Measurements from ENCODE around the gene JAGN1.
A peak's percentile ranks its signal among the peaks of the same experiment; 100 is the strongest.
"Not testable (repeated sequence)": the region's sequence is repeated elsewhere in the genome, so short reads cannot be mapped to it uniquely, and the experiment has no call there.

The JAGN1 gene

GRCh38 chr3:9867106-9867505 lies 23.3 kb upstream of the JAGN1 start:
- DNase-seq (ENCODE audit: low spot score), result no peak

DNA sequence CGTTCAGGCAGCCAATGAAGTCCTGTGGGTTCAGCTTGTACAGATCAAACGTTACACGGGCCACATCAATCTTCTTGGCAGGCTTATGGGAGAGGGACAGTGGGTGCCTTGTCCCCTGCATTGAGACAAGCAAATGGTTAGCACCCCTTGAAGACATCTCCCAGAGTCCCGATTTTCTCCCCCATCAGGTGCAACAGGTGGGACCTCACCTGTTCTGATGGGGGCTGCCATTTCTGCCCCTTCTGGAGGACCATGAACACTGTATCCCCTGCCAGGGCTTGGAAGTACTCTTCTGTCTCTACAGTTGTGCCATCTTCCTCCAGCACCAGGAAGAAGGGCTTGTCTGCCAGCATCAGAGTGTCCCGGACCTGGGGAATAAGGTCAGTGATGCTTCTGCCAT lies 20.5 kb upstream of the JAGN1 start:
- no peak for DNase-seq (ENCODE audit: low spot score)

GRCh38 chr3:9870978-9871377 lies 19.4 kb upstream of the JAGN1 start:
- peak; percentile 45 for DNase-seq (ENCODE audit: low spot score)

GRCh38 chr3:9872067-9872466 lies 18.3 kb upstream of the JAGN1 start:
- peak; percentile 36 for DNase-seq (ENCODE audit: low spot score)

DNA sequence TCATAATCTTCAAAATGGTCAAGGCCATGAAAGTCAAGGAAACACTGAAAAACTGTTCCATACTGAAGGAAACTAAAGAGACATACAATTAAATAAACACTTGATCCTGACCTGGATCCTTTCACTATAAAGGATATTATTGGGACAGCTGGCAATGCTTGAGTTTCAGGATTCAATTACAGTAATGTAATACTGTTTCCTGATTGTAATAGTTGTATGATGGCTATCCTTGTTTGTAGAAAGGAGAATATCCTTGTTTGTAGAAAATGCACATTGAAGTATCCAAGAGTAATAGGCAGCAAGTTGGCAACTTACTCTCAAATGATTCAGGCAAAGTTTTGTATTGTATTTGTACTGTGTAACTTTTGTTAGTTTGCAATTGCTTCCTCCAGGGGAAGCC lies 15.0 kb upstream of the JAGN1 start:
- no peak for DNase-seq (ENCODE audit: low spot score)

DNA sequence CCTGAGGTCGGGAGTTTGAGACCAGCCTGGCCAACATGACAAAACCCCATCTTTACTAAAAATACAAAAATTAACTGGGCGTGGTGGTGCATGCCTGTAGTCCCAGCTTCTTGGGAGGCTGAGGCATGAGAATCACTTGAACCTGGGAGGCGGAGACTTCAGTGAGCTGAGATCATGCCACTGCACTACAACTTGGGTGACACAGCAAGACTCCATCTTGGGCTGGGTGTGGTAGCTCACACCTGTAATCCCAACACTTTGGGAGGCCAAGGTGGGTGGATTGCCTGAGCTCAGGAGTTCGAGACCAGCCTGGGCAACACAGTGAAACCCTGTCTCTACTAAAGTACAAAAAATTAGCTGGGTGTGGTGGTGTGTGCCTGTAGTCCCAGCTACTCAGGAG lies 14.2 kb upstream of the JAGN1 start:
- DNase-seq (ENCODE audit: low spot score), result not testable (repeated sequence)

DNA sequence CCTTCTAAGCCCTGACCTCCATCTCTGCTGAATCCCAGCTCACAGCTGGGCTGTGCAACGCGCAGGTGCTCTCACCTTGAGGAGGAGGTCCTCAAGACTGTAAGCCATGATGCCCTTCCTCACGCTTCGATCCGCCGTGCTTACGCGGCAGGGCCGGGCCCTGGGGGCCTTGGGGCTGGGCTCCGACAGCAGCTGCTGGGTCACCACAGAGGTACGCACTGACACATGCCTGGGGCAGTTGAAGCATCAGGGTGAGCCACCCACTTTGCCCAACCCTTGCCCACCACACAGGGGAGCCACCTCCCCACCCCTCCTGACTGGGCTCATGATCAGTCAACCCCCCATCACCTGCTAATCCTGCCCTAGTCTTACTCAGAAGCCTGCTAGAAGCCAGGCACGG lies 13.4 kb upstream of the JAGN1 start:
- DNase-seq (ENCODE audit: low spot score), result no peak

DNA sequence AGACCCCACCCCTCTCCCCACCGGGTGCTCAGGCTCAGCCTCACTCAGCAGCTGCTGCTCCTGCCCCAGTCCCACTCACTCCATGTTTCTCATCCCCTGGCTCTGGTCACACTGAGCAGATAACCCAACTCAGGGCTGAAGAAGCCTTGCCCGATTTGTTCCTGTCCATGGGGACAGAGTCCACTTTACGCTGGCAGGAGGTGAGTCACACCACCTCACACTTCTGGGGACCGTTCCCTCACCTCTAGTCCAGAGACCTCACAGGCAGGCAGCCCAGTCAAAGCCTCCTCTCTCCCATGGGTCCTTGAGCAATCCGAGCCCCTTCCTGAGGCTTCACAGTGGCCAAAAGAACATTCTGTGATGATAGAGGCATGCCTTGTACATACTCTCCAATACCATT lies 11.7 kb upstream of the JAGN1 start:
- DNase-seq (ENCODE audit: low spot score), result no peak

- DNase-seq (ENCODE audit: low spot score), result no peak
Measured at GRCh38 chr3:9879830-9880549, 10.4 kb upstream of the JAGN1 start, which contains the start of gene CIDEC. Gene CIDEC (minus strand): TSS chr3:9880253. CDS start chr3:9878486, 1,767 bp downstream.

- DNase-seq (ENCODE audit: low spot score), result no peak
Measured at GRCh38 chr3:9881441-9881840, 9.0 kb upstream of the JAGN1 start.

GRCh38 chr3:9883706-9884554 lies 6.5 kb upstream of the JAGN1 start:
- peak; percentile 17 for DNase-seq (ENCODE audit: low spot score)

DNA sequence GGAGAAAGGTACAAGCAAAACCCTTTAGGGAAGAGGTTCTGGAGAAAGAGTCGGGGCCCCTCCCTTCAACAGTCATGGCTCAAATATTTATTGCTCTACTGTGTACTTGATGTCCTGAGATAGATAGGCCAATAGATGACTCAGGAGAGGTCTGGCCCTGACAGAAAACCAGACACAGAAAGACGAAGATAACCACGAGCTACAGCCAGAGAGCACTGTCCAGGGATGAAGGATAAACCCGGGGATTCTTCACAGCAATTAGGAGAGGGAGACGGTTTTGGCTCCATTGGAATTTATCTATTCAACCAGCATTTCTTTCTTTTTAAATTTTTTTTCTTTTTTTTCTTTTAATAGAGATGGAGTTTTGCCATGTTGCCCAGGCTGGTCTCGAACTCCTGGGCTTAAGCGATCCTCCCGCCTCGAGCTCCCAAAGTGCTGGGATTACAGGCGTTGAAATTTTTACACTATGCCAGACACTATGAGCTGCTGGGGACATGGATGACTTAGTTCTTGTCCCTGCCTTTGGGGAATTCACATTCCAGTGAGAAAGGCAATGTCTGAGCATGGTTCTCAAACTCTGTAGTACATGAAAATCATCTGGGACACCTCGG lies 5.8 kb upstream of the JAGN1 start:
- DNase-seq (ENCODE audit: low spot score), result peak; percentile 86

GRCh38 chr3:9886328-9886727 lies 4.1 kb upstream of the JAGN1 start:
- DNase-seq (ENCODE audit: low spot score), result no peak

DNA sequence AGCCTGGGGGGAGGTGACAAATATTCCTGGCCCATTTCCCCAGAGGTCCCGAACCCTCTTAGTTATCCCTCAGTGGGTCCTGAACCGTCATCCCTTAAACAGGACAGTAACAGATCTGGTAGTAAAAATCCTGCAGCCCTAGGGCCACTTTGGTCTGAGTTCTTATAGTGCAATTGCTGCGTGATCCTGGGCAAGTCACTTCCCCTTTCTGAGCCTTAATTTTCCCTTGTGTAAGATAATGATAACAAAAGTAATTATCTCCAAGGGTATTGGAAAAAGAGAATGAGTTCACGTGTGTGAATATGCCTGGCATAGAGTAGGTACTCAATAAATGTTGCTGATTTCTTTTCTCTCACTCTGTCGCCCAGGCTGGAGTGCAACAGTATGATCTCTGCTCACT lies 2.9 kb upstream of the JAGN1 start:
- DNase-seq (ENCODE audit: low spot score), result no peak

- no peak for DNase-seq (ENCODE audit: low spot score)
Measured at GRCh38 chr3:9888540-9888939, 1.9 kb upstream of the JAGN1 start.

DNA sequence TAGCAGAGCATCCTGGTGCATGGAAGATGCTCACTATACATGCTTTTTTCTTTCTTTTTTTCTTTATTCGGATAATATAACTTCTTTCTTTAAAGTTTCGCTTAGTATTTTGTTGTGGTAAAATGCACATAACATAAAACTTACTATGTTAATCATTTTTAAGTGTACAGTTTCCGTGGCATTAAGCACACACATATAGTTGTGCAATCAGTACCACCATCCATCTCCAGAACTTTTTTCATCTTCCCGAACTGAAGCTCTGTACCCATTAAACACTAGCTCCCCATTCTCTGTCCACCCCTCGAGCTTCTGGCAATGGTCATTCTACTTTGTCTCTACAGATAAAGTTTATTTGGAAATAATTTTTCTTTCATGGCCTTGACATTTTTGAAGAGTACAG lies 1.0 kb upstream of the JAGN1 start:
- DNase-seq (ENCODE audit: low spot score), result no peak

GRCh38 chr3:9891072-9891622 lies 737 bp downstream of the JAGN1 start:
- no peak for DNase-seq (ENCODE audit: low spot score)

GRCh38 chr3:9893739-9894138 lies 3.3 kb downstream of the JAGN1 start:
- DNase-seq (ENCODE audit: low spot score), result no peak

GRCh38 chr3:9895715-9896114 lies 5.3 kb downstream of the JAGN1 start:
- not testable (repeated sequence) for DNase-seq (ENCODE audit: low spot score)

DNA sequence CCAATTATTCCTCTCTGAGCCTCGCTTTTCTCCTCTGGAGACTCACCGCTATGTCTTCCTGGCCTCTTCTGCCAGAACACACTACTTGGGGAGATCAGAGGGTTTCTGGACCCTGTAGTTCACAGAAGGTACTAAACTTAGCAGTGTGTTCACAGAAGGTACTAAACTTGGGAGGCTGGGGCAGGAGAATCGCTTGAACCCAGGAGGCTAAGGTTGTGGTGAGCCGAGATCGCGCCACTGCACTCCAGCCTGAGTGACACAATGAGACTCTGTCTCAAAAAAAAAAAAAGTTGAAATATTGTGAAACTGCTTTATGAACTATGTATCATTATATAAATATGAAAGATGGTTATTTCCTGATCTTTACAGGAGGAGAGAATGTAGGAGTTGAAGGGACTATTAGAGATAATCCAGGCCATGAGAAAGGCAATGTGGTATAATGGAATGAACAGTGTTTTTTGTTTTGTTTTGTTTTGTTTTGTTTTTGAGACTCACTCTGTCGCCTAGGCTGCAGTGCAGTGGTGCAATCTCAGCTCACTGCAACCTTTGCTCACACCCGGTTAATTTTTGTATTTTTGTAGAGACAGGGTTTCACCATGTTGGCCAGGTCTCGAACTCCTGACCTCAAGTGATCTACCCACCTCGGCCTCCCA lies 6.5 kb downstream of the JAGN1 start:
- peak; percentile 45 for DNase-seq (ENCODE audit: low spot score)

GRCh38 chr3:9897408-9898372 lies 7.3 kb downstream of the JAGN1 start:
- DNase-seq (ENCODE audit: low spot score), result peak; percentile 99
